Loucy (cell line): ENCODE measurements around the gene STK36.
A peak's percentile ranks its signal among the peaks of the same experiment; 100 is the strongest.

Source experiments
- H2AFZ ChIP-seq: fragments of 200-600 bp; sonication (generic); 2 replicates; pipeline ENCODE4 v1.6.0; 2016; ENCODE audit warnings: antibody characterized with exemption, mild to moderate bottlenecking, low read length, moderate library complexity
- H3F3A ChIP-seq: fragments of 200-600 bp; 2 replicates; pipeline ENCODE4 v1.6.0; 2016; ENCODE audit warnings: antibody characterized with exemption, low read depth, mild to moderate bottlenecking
- H3K27me3 ChIP-seq: fragments of 200-600 bp; sonication (generic); 2 replicates; pipeline ENCODE4 v1.6.1; 2014; ENCODE audit warnings: low read length, mild to moderate bottlenecking; ENCODE audit not compliant: insufficient read depth, poor library complexity, severe bottlenecking
- H3K36me3 ChIP-seq: fragments of 200-600 bp; sonication (generic); 2 replicates; pipeline ENCODE4 v1.6.1; 2016; ENCODE audit warnings: low read length; ENCODE audit not compliant: insufficient read depth
- H3K4me1 ChIP-seq: fragments of 200-600 bp; sonication (generic); 2 replicates; pipeline ENCODE4 v1.5.1; 2014; ENCODE audit warnings: low read length, mild to moderate bottlenecking; ENCODE audit not compliant: insufficient read depth, poor library complexity, severe bottlenecking
- H3K4me2 ChIP-seq: fragments of 200-600 bp; sonication (generic); 2 replicates; pipeline ENCODE4 v1.6.0; 2014; ENCODE audit warnings: antibody characterized with exemption, low read length, low read depth, mild to moderate bottlenecking; ENCODE audit not compliant: poor library complexity, severe bottlenecking
- H3K4me3 ChIP-seq: fragments of 200-600 bp; sonication (generic); 2 replicates; pipeline ENCODE4 v1.5.1; 2014; ENCODE audit warnings: low read length, mild to moderate bottlenecking, mixed read lengths; ENCODE audit not compliant: poor library complexity, severe bottlenecking
- H3K79me2 ChIP-seq: fragments of 200-600 bp; sonication (generic); 2 replicates; pipeline ENCODE4 v1.6.1; 2014; ENCODE audit warnings: low read length; ENCODE audit not compliant: insufficient read depth
- H3K9ac ChIP-seq: fragments of 200-600 bp; sonication (generic); 2 replicates; pipeline ENCODE4 v1.6.0; 2014; ENCODE audit warnings: mild to moderate bottlenecking, low read depth, low read length, moderate library complexity; ENCODE audit not compliant: poor library complexity, severe bottlenecking
- H3K9me2 ChIP-seq: fragments of 200-600 bp; sonication (generic); replicated peaks from 2 replicates; pipeline ENCODE4 v1.6.1; 2016; ENCODE audit warnings: low read depth, low read length, mixed read lengths
- H3K9me3 ChIP-seq: fragments of 200-600 bp; sonication (generic); 2 replicates; pipeline ENCODE4 v1.6.1; 2014; ENCODE audit warnings: mild to moderate bottlenecking, antibody characterized with exemption, low read length, low read depth; ENCODE audit not compliant: insufficient read depth
- H4K20me1 ChIP-seq: fragments of 200-600 bp; sonication (generic); 2 replicates; pipeline ENCODE4 v1.6.0; 2014; ENCODE audit warnings: antibody characterized with exemption, low read length, mild to moderate bottlenecking; ENCODE audit not compliant: insufficient read depth, poor library complexity, severe bottlenecking
- EZH2phosphoT487 ChIP-seq: fragments of 200-600 bp; IDR thresholded peaks from 2 replicates; pipeline ENCODE4 v1.6.1; 2018; ENCODE audit warnings: antibody characterized with exemption, mild to moderate bottlenecking, moderate library complexity, borderline replicate concordance
- TF ChIP-seq, protein P1 (sequence below): fragments of 200-600 bp; sonication (generic); conservative IDR thresholded peaks from 2 replicates; pipeline ENCODE4 v1.5.1; 2014; ENCODE audit warnings: mild to moderate bottlenecking, antibody characterized with exemption, low read length

STK36 gene

DNA sequence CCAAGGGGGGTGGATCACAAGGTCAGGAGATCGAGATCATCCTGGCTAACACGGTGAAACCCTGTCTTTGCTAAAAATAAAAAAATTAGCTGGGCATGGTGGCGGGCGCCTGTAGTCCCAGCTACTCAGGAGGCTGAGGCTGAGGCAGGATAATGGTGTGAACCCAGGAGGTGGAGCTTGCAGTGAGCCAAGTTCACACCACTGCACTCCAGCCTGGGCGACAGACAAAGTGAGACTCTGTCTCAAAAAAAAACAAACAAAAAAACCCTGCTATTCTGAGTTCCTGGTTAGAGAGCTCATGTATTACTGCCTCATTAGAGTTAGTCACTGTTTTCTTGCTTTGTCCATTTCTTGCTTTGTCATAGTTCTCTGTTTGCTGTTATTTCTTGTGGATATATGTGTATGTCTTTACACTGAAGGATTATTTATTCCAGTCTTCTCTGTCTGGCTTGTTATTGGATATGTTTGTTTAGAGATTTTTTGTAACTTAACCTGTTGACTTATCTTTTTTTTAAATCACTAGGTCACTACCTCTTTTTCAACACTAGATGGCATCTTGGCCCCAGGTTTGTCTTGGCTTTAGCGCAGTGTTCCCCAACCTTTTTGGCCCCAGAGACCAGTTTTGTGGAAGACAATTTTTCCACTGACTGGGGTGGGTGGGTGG lies 55.7 kb downstream of the STK36 start:
- H3K79me2 ChIP-seq, result peaks cover 15% of the 10 kb centered on the region; the same call in 1 of the 2 replicates
- no peaks in the 10 kb centered on the region for H3K9me2 ChIP-seq
- H3K4me2 ChIP-seq, result no peak overlapping the region
- no peaks in the 10 kb centered on the region; the same call in 1 of the 2 replicates for H3F3A ChIP-seq
- H4K20me1 ChIP-seq, result no peaks in the 10 kb centered on the region
- H3K4me1 ChIP-seq, result peaks cover 10% of the 10 kb centered on the region
- H3K27me3 ChIP-seq, result no peaks in the 10 kb centered on the region
- H3K9ac ChIP-seq, result no peak overlapping the region
- no peak for TF ChIP-seq EZH2phosphoT487
- TF ChIP-seq, protein P1, sequence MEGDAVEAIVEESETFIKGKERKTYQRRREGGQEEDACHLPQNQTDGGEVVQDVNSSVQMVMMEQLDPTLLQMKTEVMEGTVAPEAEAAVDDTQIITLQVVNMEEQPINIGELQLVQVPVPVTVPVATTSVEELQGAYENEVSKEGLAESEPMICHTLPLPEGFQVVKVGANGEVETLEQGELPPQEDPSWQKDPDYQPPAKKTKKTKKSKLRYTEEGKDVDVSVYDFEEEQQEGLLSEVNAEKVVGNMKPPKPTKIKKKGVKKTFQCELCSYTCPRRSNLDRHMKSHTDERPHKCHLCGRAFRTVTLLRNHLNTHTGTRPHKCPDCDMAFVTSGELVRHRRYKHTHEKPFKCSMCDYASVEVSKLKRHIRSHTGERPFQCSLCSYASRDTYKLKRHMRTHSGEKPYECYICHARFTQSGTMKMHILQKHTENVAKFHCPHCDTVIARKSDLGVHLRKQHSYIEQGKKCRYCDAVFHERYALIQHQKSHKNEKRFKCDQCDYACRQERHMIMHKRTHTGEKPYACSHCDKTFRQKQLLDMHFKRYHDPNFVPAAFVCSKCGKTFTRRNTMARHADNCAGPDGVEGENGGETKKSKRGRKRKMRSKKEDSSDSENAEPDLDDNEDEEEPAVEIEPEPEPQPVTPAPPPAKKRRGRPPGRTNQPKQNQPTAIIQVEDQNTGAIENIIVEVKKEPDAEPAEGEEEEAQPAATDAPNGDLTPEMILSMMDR, result peak; percentile 63
- H3K36me3 ChIP-seq, result peaks cover 19% of the 10 kb centered on the region; the same call in 1 of the 2 replicates
- H3K9me3 ChIP-seq, result peaks cover 19% of the 10 kb centered on the region; the same call in 1 of the 2 replicates
- H3K4me3 ChIP-seq, result no peak overlapping the region
- H2AFZ ChIP-seq, result no peak overlapping the region

DNA sequence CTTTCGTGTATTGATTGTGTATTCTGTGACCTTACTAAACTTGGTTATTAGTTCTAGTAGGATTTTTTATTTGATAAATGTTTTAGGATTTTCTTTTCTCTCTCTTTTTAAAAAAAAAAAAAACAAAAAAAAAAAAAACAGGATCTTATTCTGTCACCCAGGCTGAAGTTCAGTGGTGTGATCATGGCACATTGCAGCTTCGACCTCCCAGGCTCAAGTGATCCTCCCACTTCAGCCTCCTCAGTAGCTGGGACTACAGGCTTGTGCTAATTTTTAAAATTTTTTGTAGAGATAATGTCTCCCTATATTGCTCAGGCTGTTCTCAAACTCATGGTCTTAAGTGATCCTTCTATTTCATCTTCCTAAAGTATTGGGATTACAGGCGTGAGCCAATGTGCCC lies 57.8 kb downstream of the STK36 start:
- H3K4me3 ChIP-seq, result no peak overlapping the region
- H2AFZ ChIP-seq, result no peak overlapping the region
- no peaks in the 10 kb centered on the region for H3K9me2 ChIP-seq
- H3K27me3 ChIP-seq, result no peaks in the 10 kb centered on the region
- H3K4me2 ChIP-seq, result no peak overlapping the region
- no peaks in the 10 kb centered on the region for H3K4me1 ChIP-seq
- TF ChIP-seq, protein P1, result no peak
- no peak for TF ChIP-seq EZH2phosphoT487
- H3F3A ChIP-seq, result no peaks in the 10 kb centered on the region
- peaks cover 21% of the 10 kb centered on the region; the same call in 1 of the 2 replicates for H3K36me3 ChIP-seq
- H3K79me2 ChIP-seq, result peaks cover 18% of the 10 kb centered on the region; the same call in 1 of the 2 replicates
- no peaks in the 10 kb centered on the region for H4K20me1 ChIP-seq
- H3K9me3 ChIP-seq, result peaks cover 19% of the 10 kb centered on the region; the same call in 1 of the 2 replicates
- H3K9ac ChIP-seq, result no peak overlapping the region

DNA sequence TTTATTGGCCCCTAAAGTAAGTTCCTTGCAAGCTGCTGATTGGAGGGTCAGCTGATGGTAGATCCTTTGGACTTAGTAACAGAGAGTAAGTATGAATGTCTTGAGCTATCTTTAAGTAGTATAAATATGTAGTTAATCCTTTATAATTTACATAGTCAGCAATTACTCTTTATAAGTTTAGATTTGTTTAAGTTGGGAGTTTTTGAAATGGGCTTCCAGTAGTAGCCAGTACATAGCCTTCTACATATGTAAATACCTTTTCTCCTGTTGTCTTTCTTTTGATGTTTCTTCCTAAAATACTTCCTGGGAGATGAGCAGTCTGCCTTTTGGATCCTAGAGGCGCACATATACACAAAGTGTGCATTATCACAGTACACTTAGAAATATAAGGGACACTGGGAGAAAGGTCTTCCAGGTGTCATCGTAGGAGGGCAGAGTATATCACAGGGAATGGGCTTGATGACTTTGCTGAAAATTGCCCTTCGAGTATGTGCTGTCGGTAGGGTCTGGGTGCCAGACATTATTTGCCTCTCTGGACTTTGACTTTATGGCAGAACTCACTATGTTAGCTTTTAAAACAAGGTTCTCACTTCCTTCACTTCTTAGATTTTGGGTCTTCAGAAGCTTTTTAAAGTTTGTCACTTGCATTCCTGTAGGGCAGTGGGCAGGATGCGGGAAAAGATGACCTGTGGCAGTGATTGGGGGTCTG lies 60.3 kb downstream of the STK36 start:
- H3K4me1 ChIP-seq, result no peaks in the 10 kb centered on the region
- H4K20me1 ChIP-seq, result no peaks in the 10 kb centered on the region
- H3K9me2 ChIP-seq, result no peaks in the 10 kb centered on the region
- no peaks in the 10 kb centered on the region for H3K27me3 ChIP-seq
- peaks cover 19% of the 10 kb centered on the region; the same call in 1 of the 2 replicates for H3K36me3 ChIP-seq
- H3F3A ChIP-seq, result no peaks in the 10 kb centered on the region
- no peak overlapping the region for H2AFZ ChIP-seq
- H3K79me2 ChIP-seq, result peaks cover 2% of the 10 kb centered on the region; the same call in 1 of the 2 replicates
- H3K4me3 ChIP-seq, result no peak overlapping the region
- no peak overlapping the region for H3K9ac ChIP-seq
- no peak overlapping the region for H3K4me2 ChIP-seq
- peaks cover 5% of the 10 kb centered on the region; the same call in 1 of the 2 replicates for H3K9me3 ChIP-seq
- TF ChIP-seq EZH2phosphoT487, result no peak
- TF ChIP-seq, protein P1, result no peak
